DOHH2 (cell line): ENCODE measurements around the gene PSPH.
"Not testable (repeated sequence)": the region's sequence is repeated elsewhere in the genome, so short reads cannot be mapped to it uniquely, and the experiment has no call there.

ENCODE experiments used
- H3F3A ChIP-seq: fragments of 200-600 bp; sonication (generic), shearing (Covaris generic); 2 replicates; pipeline ENCODE4 v1.6.0; 2016; ENCODE audit warnings: antibody characterized with exemption, mild to moderate bottlenecking; ENCODE audit not compliant: control insufficient read depth, insufficient read depth
- H3K27ac ChIP-seq: fragments of 200-600 bp; sonication (generic); 2 replicates; pipeline ENCODE4 v1.5.1; 2014; ENCODE audit warnings: low read depth, mild to moderate bottlenecking, low read length, moderate library complexity
- H3K27me3 ChIP-seq: fragments of 200-600 bp; sonication (generic); 2 replicates; pipeline ENCODE4 v1.6.1; 2014; ENCODE audit warnings: mild to moderate bottlenecking, low read length, mixed read lengths; ENCODE audit not compliant: control insufficient read depth
- H3K36me3 ChIP-seq: fragments of 200-600 bp; sonication (generic); 2 replicates; pipeline ENCODE4 v1.6.1; 2014; ENCODE audit warnings: mild to moderate bottlenecking, low read length, moderate library complexity, mixed read lengths; ENCODE audit not compliant: control insufficient read depth
- H3K4me1 ChIP-seq: fragments of 200-600 bp; sonication (generic); 2 replicates; pipeline ENCODE4 v1.6.1; 2014; ENCODE audit warnings: mild to moderate bottlenecking, low read length, mixed read lengths; ENCODE audit not compliant: control insufficient read depth
- H3K4me2 ChIP-seq: fragments of 200-600 bp; sonication (generic); 2 replicates; pipeline ENCODE4 v1.6.0; 2014; ENCODE audit warnings: mild to moderate bottlenecking, low read length, moderate library complexity
- H3K4me3 ChIP-seq: fragments of 200-600 bp; sonication (generic); 2 replicates; pipeline ENCODE4 v1.5.1; 2014; ENCODE audit warnings: mild to moderate bottlenecking, low read length, mixed read lengths
- H3K79me2 ChIP-seq: fragments of 200-600 bp; sonication (generic); 2 replicates; pipeline ENCODE4 v1.6.1; 2014; ENCODE audit warnings: mild to moderate bottlenecking, low read length, mixed read lengths; ENCODE audit not compliant: control insufficient read depth
- H3K9me2 ChIP-seq: fragments of 200-600 bp; sonication (generic); replicated peaks from 2 replicates; pipeline ENCODE4 v1.6.1; 2014; ENCODE audit warnings: mild to moderate bottlenecking, low read length, mixed read lengths; ENCODE audit not compliant: control insufficient read depth
- H3K9me3 ChIP-seq: fragments of 200-600 bp; sonication (generic); 2 replicates; pipeline ENCODE4 v1.6.1; 2014; ENCODE audit warnings: antibody characterized with exemption, low read length, mixed read lengths; ENCODE audit not compliant: control insufficient read depth, insufficient read depth
- H4K20me1 ChIP-seq: fragments of 200-600 bp; sonication (generic); 2 replicates; pipeline ENCODE4 v1.6.0; 2014; ENCODE audit warnings: low read depth, mild to moderate bottlenecking, antibody characterized with exemption, low read length, moderate library complexity; ENCODE audit not compliant: control insufficient read depth, insufficient read depth
- EZH2phosphoT487 ChIP-seq: fragments of 200-600 bp; sonication (generic); IDR thresholded peaks from 2 replicates; pipeline ENCODE4 v1.6.1; 2017; ENCODE audit warnings: borderline replicate concordance, mild to moderate bottlenecking, antibody characterized with exemption, low read length, moderate library complexity, mixed read lengths
- TF ChIP-seq, protein P1 (sequence below): fragments of 200-600 bp; sonication (generic); IDR thresholded peaks from one replicate; pipeline ENCODE4 v1.5.1; 2014; ENCODE audit warnings: antibody characterized with exemption, mild to moderate bottlenecking, low read depth, low read length; ENCODE audit not compliant: poor library complexity, severe bottlenecking

PSPH gene

DNA sequence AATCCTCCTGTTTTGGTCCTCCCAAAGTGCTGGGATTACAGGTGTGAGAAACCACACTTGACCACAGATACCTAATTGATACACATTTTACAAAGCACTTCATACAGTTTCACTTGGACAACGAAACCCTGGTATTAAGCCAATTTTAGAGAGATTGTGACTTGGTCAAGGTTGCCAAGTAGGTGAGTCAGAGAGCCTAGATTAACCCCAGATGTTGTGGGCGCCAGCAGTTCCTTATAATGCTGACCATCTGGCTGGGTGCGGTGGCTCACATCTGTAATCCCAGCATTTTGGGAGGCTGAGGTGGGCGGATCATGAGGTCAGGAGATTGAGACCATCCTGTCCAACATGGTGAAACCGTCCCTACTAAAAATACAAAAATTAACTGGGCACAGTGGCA lies 46.5 kb upstream of the PSPH start:
- Histone ChIP-seq H3F3A (peaks cover 40% of the 10 kb centered on the region), H3K9me3 (no peaks in the 10 kb centered on the region), H3K36me3 (peaks cover 37% of the 10 kb centered on the region), H3K9me2 (no peaks in the 10 kb centered on the region), H3K4me3 (no peak overlapping the region), H3K27ac (no peak overlapping the region), H3K79me2 (peaks cover 3% of the 10 kb centered on the region), H3K4me1 (peaks cover 7% of the 10 kb centered on the region; the same call in 1 of the 2 replicates), H4K20me1 (peaks cover 19% of the 10 kb centered on the region), H3K27me3 (no peaks in the 10 kb centered on the region), H3K4me2 (no peak overlapping the region)
- TF ChIP-seq EZH2phosphoT487: no peak
- TF ChIP-seq, protein P1, sequence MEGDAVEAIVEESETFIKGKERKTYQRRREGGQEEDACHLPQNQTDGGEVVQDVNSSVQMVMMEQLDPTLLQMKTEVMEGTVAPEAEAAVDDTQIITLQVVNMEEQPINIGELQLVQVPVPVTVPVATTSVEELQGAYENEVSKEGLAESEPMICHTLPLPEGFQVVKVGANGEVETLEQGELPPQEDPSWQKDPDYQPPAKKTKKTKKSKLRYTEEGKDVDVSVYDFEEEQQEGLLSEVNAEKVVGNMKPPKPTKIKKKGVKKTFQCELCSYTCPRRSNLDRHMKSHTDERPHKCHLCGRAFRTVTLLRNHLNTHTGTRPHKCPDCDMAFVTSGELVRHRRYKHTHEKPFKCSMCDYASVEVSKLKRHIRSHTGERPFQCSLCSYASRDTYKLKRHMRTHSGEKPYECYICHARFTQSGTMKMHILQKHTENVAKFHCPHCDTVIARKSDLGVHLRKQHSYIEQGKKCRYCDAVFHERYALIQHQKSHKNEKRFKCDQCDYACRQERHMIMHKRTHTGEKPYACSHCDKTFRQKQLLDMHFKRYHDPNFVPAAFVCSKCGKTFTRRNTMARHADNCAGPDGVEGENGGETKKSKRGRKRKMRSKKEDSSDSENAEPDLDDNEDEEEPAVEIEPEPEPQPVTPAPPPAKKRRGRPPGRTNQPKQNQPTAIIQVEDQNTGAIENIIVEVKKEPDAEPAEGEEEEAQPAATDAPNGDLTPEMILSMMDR: no peak

DNA sequence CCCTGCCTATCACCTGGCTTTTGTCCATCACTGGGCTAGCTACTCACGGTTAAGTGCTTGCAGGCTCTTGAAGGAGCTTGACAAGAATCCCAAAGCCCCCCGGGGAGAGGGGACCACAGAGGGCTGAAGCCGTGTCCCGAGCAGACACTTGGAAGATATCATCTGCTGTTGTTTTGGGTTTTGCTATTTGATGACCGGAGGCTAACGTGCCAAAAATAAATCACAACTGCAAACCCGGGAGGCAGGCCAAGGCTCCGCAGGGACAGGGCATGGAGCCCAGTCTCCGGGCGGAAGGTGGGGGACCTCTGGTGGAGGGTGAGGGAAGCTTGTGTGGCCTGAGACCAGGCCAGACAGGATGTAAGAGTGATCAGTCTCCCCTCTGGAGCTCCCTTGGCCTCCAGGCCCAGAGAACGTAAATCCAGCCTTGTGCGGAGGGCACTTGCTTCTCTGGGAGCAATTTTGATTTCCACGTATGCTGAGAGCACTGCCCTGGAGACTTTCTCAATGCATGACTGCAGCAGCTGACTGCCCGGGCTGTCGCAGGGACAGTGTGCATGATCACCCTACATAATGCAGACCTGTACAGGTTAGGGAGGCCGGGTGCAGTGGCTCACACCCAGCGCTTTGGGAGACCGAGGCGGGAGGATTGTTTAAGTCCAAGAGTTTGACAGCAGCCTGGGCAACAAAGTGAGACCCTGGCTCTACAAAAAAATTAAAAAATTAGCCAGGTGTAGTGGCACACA lies 41.7 kb upstream of the PSPH start, which contains the start of gene PHKG1:
PHKG1 (minus strand) TSS at position 164 of the 743 bp plus-strand sequence. CDS start 4,011 bp downstream, outside the sequence.
- no peaks in the 10 kb centered on the region for H3K9me2 ChIP-seq
- TF ChIP-seq EZH2phosphoT487: no peak
- TF ChIP-seq, protein P1: peak; percentile 32
- no peak within 1 kb of the TSS for H3K4me3 ChIP-seq
- H3K27ac ChIP-seq: no peak within 1 kb of the TSS
- H3K79me2 ChIP-seq: no peaks in the 10 kb centered on the region
- H3K4me2 ChIP-seq: no peak within 1 kb of the TSS
- H3K36me3 ChIP-seq: no peaks in the 10 kb centered on the region
- H3K4me1 ChIP-seq: no peaks in the 10 kb centered on the region
- H3K27me3 ChIP-seq: no peaks in the 10 kb centered on the region
- peaks cover 5% of the 10 kb centered on the region; the same call in 1 of the 2 replicates for H3F3A ChIP-seq
- peaks cover 3% of the 10 kb centered on the region; the same call in 1 of the 2 replicates for H4K20me1 ChIP-seq
- H3K9me3 ChIP-seq: no peaks in the 10 kb centered on the region

DNA sequence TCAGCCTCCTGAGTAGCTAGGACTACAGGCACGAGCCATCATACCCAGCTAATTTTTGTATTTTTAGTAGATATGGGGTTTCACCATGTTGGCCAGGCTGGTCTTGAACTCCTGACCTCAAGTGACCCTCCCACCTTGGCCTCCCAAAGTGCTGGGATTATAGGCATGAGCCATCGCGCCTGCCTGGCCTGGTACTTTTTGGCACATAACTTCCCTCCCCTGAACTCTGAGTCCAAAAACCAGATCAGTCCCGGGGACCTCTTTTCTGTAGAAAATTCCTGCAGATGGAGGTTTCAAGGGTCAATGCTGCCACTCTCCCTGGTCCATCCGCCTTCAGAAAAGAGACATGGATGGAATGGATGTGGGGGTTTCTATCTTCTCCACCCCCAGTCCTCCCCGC lies 41.1 kb upstream of the PSPH start:
- not testable (repeated sequence) for H3K36me3 ChIP-seq, H3K4me3 ChIP-seq, H3K9me3 ChIP-seq, H3K4me2 ChIP-seq, H3K27ac ChIP-seq, H3F3A ChIP-seq, H3K4me1 ChIP-seq, H3K9me2 ChIP-seq, H3K79me2 ChIP-seq, H3K27me3 ChIP-seq, H4K20me1 ChIP-seq

DNA sequence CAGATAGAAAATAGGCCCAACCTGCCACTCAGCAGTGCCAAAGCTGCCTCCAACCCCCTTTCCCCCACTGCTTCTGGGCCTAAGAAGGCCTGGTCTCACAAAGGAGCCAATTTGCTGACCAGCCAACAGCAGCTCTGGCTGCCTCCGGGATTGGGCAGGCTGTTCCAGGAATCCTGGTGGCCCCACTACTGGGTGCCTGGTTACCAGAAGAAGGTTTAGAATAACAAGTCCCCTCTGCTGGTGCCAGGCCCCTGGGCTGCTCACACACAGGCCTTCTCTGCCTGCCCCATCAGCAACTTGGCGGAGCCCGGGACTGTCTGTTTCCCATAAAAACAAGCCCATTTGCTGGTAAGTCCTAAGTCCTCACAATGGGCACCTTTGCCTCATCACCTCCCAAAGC lies 40.3 kb upstream of the PSPH start:
- Histone ChIP-seq H3K9me2 (no peaks in the 10 kb centered on the region), H3F3A (0 out of 2 replicates have a peak, but pooled peaks cover 2% of the 10 kb centered on the region), H4K20me1 (peaks cover 3% of the 10 kb centered on the region; the same call in 1 of the 2 replicates), H3K27ac (no peak overlapping the region), H3K36me3 (peaks cover 5% of the 10 kb centered on the region; the same call in 1 of the 2 replicates), H3K4me1 (no peaks in the 10 kb centered on the region), H3K9me3 (no peaks in the 10 kb centered on the region), H3K4me3 (no peak overlapping the region), H3K79me2 (no peaks in the 10 kb centered on the region), H3K27me3 (no peaks in the 10 kb centered on the region), H3K4me2 (no peak overlapping the region)
- no peak for TF ChIP-seq EZH2phosphoT487
- TF ChIP-seq, protein P1: no peak
